GM13977 (cell line): Measurements from ENCODE around the gene SGSM1.

Source experiments
- DNase-seq: peaks from one replicate; pipeline ENCODE4 v3.0.0; 2012; ENCODE audit warnings: low spot score
- CTCF ChIP-seq: IDR thresholded peaks from 2 replicates; pipeline ENCODE4 v1.5.1; 2012; ENCODE audit warnings: mild to moderate bottlenecking, control low read depth; ENCODE audit not compliant: insufficient read depth; ENCODE audit errors: extremely low read depth, missing control alignments
- in situ Hi-C: fragments of 300-500 bp; cut with MboI; formaldehyde crosslinking; loops from one replicate; pipeline ENCODE4 v1.12.0; 2022; ENCODE audit warnings: low sequenced_read_pairs, low pct_unique_long_range_greater_than_20kb, mixed read lengths, inconsistent platforms; ENCODE audit not compliant: unreplicated experiment

SGSM1 gene

DNA sequence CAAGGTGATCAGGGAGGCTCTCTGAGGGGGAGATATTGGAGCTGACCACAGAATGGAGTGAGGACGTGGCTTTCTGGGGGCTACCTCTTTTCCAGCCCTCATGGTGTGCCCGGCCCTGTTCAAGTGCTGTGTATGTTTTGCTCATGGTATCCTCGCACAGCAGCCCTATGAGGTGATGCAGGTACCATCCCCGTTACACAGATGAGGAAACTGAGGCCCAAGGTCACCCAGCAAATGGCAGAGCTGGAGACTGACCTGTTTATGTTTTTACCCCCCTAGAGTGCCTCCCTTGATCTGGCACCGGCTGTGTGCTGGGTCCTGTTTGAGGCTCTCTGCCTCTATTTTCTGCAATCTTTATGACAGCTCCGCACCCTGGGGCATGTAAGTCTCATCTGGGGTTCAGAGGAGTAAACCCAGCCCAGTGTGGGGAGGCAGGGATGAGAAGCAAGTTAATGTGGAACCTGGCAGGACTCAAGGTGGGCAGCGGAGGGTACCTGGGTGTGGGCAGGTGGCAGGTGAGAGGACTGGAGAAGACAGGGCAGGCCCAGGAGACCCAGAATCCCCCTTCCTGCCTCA is 20.8 kb downstream of the SGSM1 start:
- TF ChIP-seq CTCF, result no peak
- in situ Hi-C loops, result no loop called here

GRCh38 chr22:24827296-24827695 is 21.3 kb downstream of the SGSM1 start:
- TF ChIP-seq CTCF, result no peak
- DNase-seq, result no peak
- in situ Hi-C loops, result no loop called here

More for the DNA sequence above, 20.8 kb downstream of the SGSM1 start:
- DNase-seq, result no peak

DNA sequence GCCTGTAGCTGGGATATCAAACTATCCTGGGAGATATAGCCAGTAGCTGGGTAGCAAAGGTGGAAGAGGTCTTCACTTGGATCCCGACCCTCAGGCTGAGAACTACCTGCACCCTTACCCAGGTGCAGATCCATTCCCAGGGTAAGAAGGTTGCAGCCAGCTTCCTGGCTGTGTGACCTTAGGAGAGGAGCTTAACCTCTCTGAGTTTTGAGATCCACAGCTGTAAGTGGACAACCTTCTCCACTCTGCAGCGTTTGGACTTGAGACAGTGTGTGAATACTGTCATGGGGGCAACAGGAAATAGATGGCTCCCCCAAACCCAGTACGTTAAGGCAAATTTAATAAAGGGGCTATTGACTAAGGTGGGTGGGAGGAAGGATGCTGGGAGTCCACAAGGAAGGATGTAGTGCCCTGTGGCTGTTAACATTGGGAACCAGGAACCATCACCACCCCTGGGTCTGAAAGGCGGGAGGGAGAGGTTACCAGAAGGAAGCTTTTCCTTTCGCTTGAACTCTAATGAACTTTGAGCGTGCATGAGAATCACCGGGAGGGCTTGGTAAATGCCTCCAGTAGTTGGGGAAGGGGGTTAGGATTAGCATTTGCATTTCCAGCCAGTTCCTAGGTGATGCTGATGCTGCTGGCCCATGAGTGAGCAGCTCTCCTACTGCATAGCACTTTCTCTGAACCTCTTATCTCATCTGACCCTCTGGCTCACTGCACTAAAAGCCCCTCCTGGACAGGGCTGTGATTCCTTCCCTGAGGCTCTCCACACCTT is 24.4 kb downstream of the SGSM1 start:
- TF ChIP-seq CTCF, result no peak
- no peak for DNase-seq
- in situ Hi-C loops, result no loop called here

- in situ Hi-C loops, result no loop called here
- TF ChIP-seq CTCF, result no peak
- DNase-seq, result no peak
These were observed 25.7 kb downstream of the SGSM1 start for GRCh38 chr22:24831687-24832086.

DNA sequence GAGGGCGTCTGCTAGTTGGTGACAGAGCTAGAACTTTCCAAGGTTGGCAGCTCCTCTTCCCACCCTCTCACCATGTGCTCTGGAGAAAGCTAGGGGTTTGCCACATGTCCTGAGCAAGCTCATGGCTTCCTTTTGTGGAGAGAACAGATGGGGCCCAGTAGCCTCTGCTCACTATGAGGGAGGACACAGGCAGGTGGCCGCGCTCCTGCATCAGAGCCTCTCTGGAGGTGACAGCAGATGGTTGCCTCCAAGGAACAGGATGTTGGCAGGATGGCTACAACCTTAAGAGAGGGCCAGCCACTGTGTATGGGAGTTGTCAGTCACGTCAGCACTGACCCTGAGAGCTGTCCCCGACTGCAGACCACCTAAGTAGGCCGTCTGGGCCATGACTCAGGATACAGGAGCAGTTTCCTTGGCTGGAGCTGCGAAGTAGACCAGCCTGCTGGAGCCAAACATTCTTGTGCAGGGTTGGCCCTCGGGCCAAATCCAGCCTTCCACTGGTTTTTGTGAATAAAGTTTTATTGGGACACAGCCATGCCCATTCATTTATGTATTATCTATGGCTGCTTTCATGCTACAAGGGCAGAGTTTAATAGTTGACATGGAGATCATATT is 28.0 kb downstream of the SGSM1 start:
- in situ Hi-C loops, result no loop called here
- DNase-seq, result no peak
- TF ChIP-seq CTCF, result no peak

DNA sequence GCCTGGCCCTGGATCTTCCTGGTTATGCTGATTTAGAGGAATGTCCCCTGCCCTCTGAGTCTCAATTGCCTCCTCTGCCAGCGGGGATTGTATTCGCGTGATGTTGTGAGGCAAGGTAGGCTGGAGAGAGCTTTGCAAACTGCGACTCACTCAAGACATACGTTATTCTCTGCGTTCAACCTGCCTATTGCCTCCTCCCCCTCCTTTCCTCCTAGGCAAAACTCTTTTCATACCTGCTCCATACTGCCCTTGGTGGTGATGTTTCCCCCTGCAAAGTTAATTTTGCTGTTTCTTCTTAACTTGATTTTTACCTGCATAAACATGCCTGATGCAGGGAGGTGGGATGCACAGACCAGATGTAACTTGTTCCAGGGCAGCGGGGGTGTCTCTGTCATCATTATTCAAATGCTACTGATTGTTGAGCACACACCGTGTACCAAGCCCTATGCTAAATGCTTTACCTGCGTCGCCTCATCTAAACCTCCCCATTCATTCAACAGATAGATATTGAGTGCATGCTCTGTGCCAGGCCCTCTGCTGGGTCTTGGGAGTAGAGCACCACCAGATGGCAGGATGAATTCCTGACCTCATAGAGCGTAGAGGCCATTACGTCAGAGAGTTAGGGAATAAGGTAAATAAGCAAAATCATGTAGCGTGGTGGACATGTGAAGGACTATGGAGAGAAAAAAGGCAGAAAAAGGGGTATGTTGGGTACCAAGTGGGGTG is 29.0 kb downstream of the SGSM1 start:
- TF ChIP-seq CTCF, result no peak
- in situ Hi-C loops, result no loop called here
- DNase-seq, result no peak
